Stomach smooth muscle (tissue), 2 donors: ENCODE measurements around the gene RNH1.
A peak's percentile ranks its signal among the peaks of the same experiment; 100 is the strongest.

Experiments used
- H3K27ac ChIP-seq: one replicate; pipeline ENCODE4 v1.7.0; 2013; ENCODE audit warnings: mild to moderate bottlenecking, low read length, inconsistent platforms
- H3K27me3 ChIP-seq, 2 donors: one replicate each; pipeline ENCODE4 v1.7.0; 2013; ENCODE audit warnings: low read length in 2 of 2; ENCODE audit not compliant: insufficient read depth in 2 of 2, control insufficient read depth in 1 of 2
- H3K36me3 ChIP-seq, 2 donors: one replicate each; pipeline ENCODE4 v1.7.0; 2013; ENCODE audit warnings: low read length in 2 of 2; ENCODE audit not compliant: control insufficient read depth in 2 of 2, insufficient read depth in 2 of 2
- H3K4me1 ChIP-seq: one replicate; pipeline ENCODE4 v1.7.0; 2013; ENCODE audit warnings: low read length; ENCODE audit not compliant: control insufficient read depth, insufficient read depth
- H3K4me3 ChIP-seq, 2 donors: one replicate each; pipeline ENCODE4 v1.7.0; 2013; ENCODE audit warnings: low read length in 2 of 2
- H3K9ac ChIP-seq, 2 donors: one replicate each; pipeline ENCODE4 v1.7.0; 2013; ENCODE audit warnings: low read length in 2 of 2, mild to moderate bottlenecking in 1 of 2
- H3K9me3 ChIP-seq, 2 donors: one replicate each; pipeline ENCODE4 v1.7.0; 2013; ENCODE audit warnings: low read length in 2 of 2; ENCODE audit not compliant: control insufficient read depth in 2 of 2
- donor health status: healthy.
- donor health status: Pancreatic carcinoma.

The RNH1 gene

DNA sequence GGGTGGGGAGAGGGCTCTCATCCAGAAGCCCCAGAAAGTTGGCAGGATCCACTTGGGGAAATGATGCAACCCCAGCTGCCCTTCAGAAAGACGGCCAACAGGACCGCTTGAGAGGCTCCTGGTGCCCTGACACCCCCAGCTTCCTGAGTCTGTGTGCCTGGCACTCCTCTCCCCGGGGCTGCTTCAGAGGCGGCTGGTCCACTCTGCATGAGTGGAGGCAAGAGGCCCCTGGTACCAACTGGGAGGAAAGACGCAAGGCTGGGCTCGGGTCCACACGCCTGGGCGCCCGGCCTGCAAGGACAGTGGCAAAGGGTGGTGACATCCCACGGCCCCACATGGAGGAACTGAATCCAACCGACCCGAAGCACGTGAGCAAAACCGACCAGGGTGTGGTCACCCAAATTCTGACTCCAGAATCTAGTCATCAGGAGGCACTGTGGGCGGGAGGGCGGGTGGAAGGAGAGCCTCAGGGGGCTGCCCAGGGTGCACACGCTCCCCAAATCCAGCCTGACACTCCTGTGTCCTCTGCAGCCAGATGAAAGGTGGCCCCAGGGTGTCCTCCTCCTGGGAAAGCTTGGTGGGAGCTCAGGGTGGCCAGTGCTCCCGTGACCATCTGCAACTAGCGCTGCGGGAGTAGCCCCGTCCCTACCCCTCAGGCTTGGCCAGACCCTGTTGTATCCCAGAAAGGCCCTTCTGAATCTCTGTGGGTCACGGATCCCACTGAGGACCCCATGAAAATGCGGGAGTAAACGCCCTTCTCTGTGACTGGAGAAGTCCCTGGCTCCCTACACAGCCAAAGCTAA is 3.7 kb downstream of the RNH1 start:
- Histone ChIP-seq H3K9ac (peak overlapping the region; percentile 47 to 64), H3K9me3 (no peaks in the 10 kb centered on the region), H3K36me3 (peaks cover 29% of the 10 kb centered on the region in 2 donors), H3K4me1 (peaks cover 44% of the 10 kb centered on the region), H3K27ac (peak overlapping the region; percentile 53), H3K4me3 (peak overlapping the region; percentile 56 to 72), H3K27me3 (no peaks in the 10 kb centered on the region)

DNA sequence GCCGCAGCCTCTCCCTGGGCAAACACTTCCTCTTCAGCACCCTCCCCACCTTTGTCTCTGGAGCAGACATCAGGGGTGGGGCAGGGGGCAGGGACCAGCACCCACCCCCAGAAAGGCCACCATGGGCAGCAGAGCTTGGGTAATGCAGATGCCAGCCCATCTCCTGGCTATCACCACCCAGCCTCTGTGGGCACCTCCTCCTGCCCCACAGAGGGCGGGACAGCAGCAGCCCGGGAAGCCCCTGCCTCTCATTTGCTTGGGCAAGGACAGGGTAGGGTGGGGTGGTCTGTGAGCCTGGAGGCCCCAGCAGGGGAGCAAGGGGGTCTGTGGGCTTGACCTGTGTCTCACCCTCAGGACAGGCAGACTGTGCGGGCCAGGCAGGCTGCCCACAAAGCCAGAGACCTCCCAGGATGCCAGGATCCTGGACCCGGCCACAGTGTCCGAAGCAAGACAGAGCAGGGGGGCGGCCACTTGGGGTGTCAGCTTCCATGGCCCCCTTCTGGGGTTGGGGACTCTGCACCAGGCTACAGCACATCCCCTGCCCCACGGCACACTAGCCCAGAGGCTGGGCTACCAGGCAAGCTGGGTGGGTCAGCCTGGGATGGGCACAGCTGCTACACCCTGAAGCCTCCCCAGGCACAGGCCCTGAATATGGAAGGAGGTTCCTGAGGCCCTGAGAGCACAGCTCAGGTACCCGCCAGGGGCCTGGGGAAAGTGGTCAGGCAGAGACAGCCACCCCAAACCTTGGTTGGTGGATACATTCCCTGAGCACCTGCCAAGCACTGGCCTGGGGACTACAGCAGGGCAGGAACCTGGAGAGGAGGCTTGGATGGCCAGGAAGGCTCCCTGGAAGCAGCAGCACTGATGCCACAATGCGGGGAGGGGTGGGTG is 4.5 kb downstream of the RNH1 start:
- H3K36me3 ChIP-seq: peaks cover 37 to 38% of the 10 kb centered on the region in 2 donors
- no peak overlapping the region for H3K27ac ChIP-seq
- H3K9ac ChIP-seq: no peak overlapping the region
- H3K4me1 ChIP-seq: peaks cover 37% of the 10 kb centered on the region
- no peaks in the 10 kb centered on the region for H3K27me3 ChIP-seq
- no peaks in the 10 kb centered on the region for H3K9me3 ChIP-seq
- no peak overlapping the region for H3K4me3 ChIP-seq

DNA sequence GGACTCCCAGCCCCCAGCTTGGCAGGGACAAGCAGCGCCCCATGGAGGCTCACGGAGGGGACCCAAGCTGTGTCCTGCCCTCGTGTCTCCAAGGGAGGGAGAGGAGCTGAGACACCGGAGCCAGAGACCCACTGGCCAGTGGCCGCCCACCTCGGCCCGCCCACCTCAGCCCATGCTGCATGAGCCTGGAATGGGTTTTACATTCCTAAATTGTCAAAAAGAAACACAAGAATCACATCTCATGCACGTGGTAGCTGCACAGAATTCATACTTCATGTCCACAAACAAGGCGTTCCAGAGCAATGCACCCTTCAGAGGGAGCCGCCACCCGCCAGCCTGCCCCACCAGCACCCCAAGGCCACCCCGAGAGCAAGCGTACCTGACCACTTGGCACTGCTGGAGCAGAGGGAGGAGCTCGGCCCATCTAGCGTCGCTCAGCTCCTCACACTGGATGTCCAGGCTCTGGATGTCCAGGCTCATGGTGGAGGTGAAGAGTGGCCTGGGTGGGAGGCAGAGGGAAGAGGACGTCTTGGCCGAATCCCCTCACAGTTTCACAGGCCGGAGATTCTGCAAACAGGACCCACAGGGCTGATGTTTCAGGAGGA is 5.3 kb downstream of the RNH1 start:
- Histone ChIP-seq H3K9me3 (no peaks in the 10 kb centered on the region), H3K36me3 (peaks cover 45% of the 10 kb centered on the region in 2 donors), H3K4me3 (no peak overlapping the region), H3K9ac (no peak overlapping the region), H3K27ac (no peak overlapping the region), H3K27me3 (no peaks in the 10 kb centered on the region), H3K4me1 (peaks cover 36% of the 10 kb centered on the region)

DNA sequence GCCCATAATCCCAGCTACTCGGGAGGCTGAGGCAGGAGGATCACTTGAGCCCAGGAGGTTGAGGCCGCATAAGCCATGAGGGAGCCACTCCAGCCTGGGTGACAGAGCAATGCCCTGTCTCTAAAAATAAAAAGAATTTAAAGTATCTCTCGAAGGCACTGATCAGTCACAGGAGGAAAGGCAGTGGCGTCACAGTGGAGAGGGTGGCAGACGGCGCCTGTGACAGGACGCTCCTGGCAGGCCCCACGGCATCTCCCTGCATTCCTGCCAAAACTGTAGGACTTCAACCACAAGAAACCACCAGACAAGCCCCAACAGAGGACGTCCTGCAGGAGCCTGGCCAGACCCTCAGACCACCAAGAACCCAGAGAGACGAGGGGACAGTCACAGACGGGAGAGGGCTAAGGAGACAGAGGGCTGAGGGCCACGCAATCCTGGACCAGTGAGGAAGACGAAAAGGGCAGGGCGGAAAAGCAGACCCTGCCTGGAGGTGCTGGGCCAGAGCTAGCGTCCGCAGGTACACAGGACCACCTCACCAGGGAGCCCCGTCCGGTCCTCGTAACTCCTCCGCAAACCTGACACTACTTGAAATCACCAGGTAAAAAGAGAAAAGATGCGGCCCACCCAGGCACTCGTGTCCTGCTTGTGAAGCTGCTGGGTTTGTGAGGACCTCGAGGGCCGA is 5.9 kb downstream of the RNH1 start:
- H3K9ac ChIP-seq: no peak overlapping the region
- H3K4me1 ChIP-seq: peaks cover 32% of the 10 kb centered on the region
- no peaks in the 10 kb centered on the region for H3K27me3 ChIP-seq
- H3K9me3 ChIP-seq: no peaks in the 10 kb centered on the region
- no peak overlapping the region for H3K27ac ChIP-seq
- H3K36me3 ChIP-seq: peaks cover 47% of the 10 kb centered on the region in 2 donors
- no peak overlapping the region for H3K4me3 ChIP-seq

DNA sequence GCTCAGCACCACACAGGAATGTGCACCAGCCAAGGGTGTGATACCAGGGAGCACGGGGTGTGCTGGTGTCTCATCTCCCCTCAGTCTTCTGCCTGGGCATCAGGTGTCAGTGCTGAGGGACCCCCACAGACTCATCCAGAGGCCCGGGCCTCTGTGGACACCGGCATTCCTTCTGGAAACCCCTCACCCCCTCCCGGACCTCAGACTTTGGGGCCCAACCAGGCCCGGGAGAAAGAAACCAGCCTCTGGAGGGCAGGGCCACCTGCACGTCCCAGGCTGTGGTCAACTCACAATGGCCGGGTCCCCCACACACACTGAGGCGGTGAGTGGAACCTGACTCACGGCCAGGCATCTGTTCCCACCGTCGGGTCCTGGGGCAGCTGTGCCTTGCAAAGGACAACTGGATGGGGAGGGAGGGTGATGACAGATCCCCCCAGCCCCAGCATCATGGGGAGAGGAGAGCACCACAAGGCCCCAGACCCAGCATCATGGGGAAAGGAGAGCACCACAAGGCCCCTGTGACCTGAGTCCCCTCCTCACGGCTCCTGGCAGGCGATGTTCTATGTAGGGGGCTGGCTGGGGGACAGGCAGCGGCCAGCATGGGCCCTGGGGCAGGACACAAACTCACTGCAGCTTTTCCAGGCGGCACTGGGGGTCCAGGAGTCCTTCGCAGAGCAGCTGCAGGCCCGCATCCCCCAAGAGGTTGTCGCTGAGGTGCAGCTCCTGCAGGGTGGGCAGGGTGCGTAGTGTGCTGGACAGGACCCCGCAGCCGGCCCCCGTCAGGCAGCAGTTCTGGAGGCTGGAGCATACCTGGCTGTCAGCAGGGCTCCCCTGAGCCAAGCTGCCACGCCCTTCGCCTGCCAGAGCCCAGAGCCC is 7.6 kb downstream of the RNH1 start:
- no peak overlapping the region for H3K27ac ChIP-seq
- peaks cover 17% of the 10 kb centered on the region for H3K4me1 ChIP-seq
- H3K9me3 ChIP-seq: no peaks in the 10 kb centered on the region
- H3K36me3 ChIP-seq: peaks cover 51 to 53% of the 10 kb centered on the region in 2 donors
- no peak overlapping the region for H3K9ac ChIP-seq
- no peaks in the 10 kb centered on the region for H3K27me3 ChIP-seq
- no peak overlapping the region for H3K4me3 ChIP-seq

DNA sequence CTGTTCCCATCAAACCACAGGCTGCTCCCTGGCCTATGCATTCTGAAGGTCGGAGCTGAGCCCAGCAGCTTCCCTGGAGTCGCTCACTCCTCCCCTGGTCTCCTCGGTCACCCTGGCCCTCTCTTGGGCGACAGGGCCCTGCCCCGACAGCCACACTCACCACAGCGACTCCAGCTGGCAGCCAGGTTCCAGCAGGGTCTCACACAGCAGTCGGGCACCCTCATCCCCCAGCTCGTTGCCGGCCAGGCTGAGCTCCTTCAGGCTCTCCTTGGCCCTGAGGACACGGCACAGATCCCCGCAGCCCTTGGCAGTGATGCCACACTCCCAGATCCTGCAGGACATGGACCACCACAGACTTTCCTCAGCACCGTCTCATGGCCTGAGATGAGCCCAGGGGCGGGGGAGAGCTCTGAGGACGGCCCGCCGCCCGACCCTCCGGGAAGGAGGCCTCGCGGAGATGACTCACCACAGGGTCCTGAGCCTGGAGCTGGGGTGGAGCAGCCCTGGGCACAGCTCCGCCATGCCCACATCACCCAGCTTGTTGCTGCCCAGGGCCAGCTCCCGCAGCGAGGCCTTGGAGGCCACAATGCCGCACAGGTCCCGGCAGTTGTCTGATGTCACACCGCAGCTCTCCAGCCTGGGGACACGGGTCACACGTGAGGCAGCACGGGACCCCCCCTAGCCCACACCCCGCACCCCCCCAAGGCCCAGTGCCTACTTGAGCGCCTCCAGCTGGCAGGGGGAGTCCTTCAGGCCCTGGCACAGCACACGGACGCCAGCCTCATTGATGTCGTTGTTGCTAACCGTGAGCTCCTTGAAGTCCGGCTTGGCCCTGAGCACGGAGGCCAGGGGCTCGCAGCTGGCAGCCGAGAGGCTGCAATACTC is 8.5 kb downstream of the RNH1 start:
- Histone ChIP-seq H3K4me1 (peaks cover 8% of the 10 kb centered on the region), H3K9me3 (no peaks in the 10 kb centered on the region), H3K27ac (no peak overlapping the region), H3K27me3 (no peaks in the 10 kb centered on the region), H3K36me3 (peaks cover 53 to 56% of the 10 kb centered on the region in 2 donors), H3K9ac (no peak overlapping the region), H3K4me3 (no peak overlapping the region)

DNA sequence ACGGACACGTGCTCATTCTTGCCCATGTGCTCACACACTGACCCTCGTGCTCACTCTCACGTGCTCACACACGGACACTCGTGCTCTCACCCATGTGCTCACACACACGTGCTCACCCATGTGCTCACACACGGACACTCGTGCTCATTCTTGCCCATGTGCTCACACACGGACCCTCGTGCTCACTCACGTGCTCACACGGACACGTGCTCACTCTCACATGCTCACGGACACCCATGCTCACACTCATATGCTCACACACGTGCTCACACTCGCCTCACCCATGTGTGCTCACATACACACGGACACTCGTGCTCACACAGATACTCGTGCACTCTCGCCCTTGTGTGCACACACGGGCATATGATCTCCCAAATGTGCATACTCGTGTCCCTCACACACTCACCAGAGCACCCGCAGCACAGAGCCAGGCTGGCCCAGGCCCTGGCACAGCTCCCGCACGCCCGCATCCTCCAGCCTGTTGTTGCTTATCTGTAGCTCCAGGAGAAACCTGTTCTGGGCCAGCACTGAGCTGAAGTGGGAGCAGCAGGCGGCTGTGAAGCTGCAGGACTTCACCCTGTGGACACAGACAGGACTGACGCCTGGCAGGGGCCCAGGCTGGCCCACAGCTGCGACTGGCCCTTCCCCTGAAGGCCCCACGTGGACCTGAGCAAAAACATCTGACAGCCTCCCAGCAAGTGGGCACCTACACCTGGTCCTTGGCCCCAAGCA is 9.3 kb downstream of the RNH1 start:
- Histone ChIP-seq H3K4me1 (peaks cover 5% of the 10 kb centered on the region), H3K27me3 (no peaks in the 10 kb centered on the region), H3K9me3 (no peaks in the 10 kb centered on the region), H3K27ac (no peak overlapping the region), H3K36me3 (peaks cover 53 to 56% of the 10 kb centered on the region in 2 donors), H3K9ac (no peak overlapping the region), H3K4me3 (no peak overlapping the region)

DNA sequence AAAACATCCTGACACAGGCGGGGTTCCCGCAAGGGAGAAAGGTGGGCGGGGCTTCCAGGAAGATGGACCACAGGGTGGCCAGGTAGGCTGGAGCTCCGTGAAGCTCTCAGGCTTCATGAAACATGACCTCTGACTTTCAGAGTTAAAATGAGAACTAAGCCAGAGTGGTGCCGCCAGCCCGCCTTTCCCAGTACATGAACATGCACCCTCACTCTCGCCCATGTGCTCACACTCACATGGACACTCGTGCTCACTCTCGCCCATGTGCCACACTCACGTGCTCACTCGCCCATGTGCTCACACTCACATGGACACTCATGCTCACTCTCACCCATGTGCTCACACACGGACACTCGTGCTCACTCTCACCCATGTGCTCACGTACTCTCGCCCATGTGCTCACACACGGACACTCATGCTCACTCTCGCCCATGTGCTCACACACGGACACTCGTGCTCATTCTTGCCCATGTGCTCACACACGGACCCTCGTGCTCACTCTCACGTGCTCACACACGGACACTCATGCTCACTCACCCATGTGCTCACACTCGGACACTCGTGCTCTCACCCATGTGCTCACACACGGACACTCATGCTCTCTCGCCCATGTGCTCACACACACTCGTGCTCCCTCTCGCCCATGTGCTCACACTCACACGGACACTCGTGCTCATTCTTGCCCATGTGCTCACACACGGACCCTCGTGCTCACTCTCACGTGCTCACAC is 10.0 kb downstream of the RNH1 start:
- Histone ChIP-seq H3K9me3 (no peaks in the 10 kb centered on the region), H3K27me3 (no peaks in the 10 kb centered on the region), H3K4me3 (no peak overlapping the region), H3K27ac (no peak overlapping the region), H3K36me3 (peaks cover 53 to 54% of the 10 kb centered on the region in 2 donors), H3K9ac (no peak overlapping the region), H3K4me1 (no peaks in the 10 kb centered on the region)
